Neural progenitor cell (in vitro differentiated cells): ENCODE measurements around the gene ARMC9.

Experiments
- EZH2 ChIP-seq: fragments of 200-600 bp; sonication (generic); IDR thresholded peaks from 2 replicates; pipeline ENCODE4 v1.6.1; 2017; ENCODE audit warnings: antibody characterized with exemption, mild to moderate bottlenecking, moderate library complexity
- EZH2phosphoT487 ChIP-seq: fragments of 200-600 bp; sonication (generic); IDR thresholded peaks from 2 replicates; pipeline ENCODE4 v1.6.1; 2017; ENCODE audit warnings: antibody characterized with exemption
- TF ChIP-seq, protein P1 (sequence below): fragments of 200-600 bp; sonication (generic); IDR thresholded peaks from 2 replicates; pipeline ENCODE4 v1.5.1; 2017; ENCODE audit warnings: antibody characterized with exemption, mild to moderate bottlenecking

DNA sequence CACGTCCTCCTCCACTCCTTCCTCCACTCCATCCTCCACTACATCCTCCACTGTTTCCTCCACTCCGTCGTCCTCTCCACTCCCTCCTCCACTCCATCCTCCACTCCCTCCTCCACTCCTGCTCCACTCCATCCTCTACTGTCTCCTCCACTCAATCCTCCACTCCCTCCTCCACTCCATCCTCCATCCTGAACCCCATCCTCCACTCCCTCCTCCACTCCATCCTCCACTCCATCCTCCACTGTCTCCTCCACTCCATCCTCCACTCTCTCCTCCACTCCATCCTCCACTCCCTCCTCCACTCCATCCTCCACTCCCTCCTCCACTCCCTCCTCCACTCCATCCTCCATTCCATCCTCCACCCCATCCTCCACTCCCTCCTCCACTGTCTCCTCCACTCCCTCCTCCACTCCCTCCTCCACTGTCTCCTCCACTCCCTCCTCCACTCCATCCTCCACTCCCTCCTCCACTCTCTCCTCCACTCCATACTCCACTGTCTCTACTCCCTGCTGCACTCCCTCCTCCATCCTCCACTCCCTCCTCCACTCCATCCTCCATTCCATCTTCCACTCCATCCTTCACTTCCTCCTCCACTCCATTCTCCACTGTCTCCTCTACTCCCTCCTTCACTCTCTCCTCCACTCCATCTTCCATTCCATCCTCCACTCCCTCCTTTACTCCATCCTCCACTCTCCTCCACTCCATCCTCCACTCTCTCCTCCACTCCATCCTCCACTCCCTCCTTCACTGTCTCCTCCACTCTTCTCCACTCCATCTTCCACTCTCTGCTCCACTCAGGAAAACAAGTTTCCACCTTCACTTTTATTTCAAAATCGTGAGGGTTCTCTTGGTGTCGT, 182.8 kb downstream of the ARMC9 start:
- TF ChIP-seq, protein P1, sequence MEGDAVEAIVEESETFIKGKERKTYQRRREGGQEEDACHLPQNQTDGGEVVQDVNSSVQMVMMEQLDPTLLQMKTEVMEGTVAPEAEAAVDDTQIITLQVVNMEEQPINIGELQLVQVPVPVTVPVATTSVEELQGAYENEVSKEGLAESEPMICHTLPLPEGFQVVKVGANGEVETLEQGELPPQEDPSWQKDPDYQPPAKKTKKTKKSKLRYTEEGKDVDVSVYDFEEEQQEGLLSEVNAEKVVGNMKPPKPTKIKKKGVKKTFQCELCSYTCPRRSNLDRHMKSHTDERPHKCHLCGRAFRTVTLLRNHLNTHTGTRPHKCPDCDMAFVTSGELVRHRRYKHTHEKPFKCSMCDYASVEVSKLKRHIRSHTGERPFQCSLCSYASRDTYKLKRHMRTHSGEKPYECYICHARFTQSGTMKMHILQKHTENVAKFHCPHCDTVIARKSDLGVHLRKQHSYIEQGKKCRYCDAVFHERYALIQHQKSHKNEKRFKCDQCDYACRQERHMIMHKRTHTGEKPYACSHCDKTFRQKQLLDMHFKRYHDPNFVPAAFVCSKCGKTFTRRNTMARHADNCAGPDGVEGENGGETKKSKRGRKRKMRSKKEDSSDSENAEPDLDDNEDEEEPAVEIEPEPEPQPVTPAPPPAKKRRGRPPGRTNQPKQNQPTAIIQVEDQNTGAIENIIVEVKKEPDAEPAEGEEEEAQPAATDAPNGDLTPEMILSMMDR: no peak
- no peak for TF ChIP-seq EZH2phosphoT487
- no peak for TF ChIP-seq EZH2
